OCI-LY7 (cell line): ENCODE results near the gene DHRS7. TPM values are rescaled to one million over a fixed set of nuclear protein-coding genes. Genes with fewer than 3 reads are reported as not detected.

Experiments used
- BruUV-seq: library from RNA; stranded (reverse); fragments of 400-500 nt; replicated peaks from 2 replicates; lab custom pipeline; 2021; lab: Mats Ljungman, UMichigan
- CTCF ChIA-PET: fragments of 300-600 bp; sonication (Branson Sonifier 250); formaldehyde crosslinking; loops from one replicate; lab custom pipeline; 2022; ENCODE audit warnings: antibody characterized with exemption; ENCODE audit not compliant: unreplicated experiment; lab: Charles Lee
- POLR2A ChIA-PET: fragments of 300-600 bp; sonication (Branson Sonifier 250); formaldehyde crosslinking; loops from one replicate; lab custom pipeline; 2022; ENCODE audit warnings: antibody characterized with exemption; lab: Charles Lee
- DNase-seq: peaks from one replicate; pipeline ENCODE4 v3.0.0-alpha.2; 2015; ENCODE audit warnings: low spot score
- H2AFZ ChIP-seq: fragments of 200-600 bp; sonication (generic), shearing (Covaris generic); 2 replicates; pipeline ENCODE4 v1.6.1; 2014; ENCODE audit warnings: mild to moderate bottlenecking, antibody characterized with exemption, low read length, moderate library complexity
- H3K27ac ChIP-seq: fragments of 200-600 bp; sonication (generic); 2 replicates; pipeline ENCODE4 v1.5.1; 2014; ENCODE audit warnings: mixed run types, low read depth, mild to moderate bottlenecking, moderate library complexity, low read length, inconsistent platforms; ENCODE audit not compliant: poor library complexity, severe bottlenecking
- H3K36me3 ChIP-seq: fragments of 200-600 bp; sonication (generic); 2 replicates; pipeline ENCODE4 v1.6.1; 2014; ENCODE audit warnings: mild to moderate bottlenecking, antibody characterized with exemption, low read length, moderate library complexity, mixed read lengths; ENCODE audit not compliant: insufficient read depth
- H3K4me1 ChIP-seq: fragments of 200-600 bp; sonication (generic); 2 replicates; pipeline ENCODE4 v1.5.1; 2014; ENCODE audit warnings: mild to moderate bottlenecking, low read length; ENCODE audit not compliant: insufficient read depth, poor library complexity, severe bottlenecking
- H3K4me2 ChIP-seq: fragments of 200-600 bp; sonication (generic); 2 replicates; pipeline ENCODE4 v1.6.1; 2014; ENCODE audit warnings: mild to moderate bottlenecking, low read length
- H3K4me3 ChIP-seq: fragments of 200-600 bp; sonication (generic); 2 replicates; pipeline ENCODE4 v1.5.1; 2014; ENCODE audit warnings: mild to moderate bottlenecking, low read depth, low read length; ENCODE audit not compliant: poor library complexity, severe bottlenecking
- H3K79me2 ChIP-seq: fragments of 200-600 bp; sonication (generic); 2 replicates; pipeline ENCODE4 v1.6.1; 2016; ENCODE audit warnings: low read depth, mild to moderate bottlenecking, low read length, moderate library complexity, mixed read lengths; ENCODE audit not compliant: insufficient read depth
- H3K9me2 ChIP-seq: fragments of 200-600 bp; sonication (generic); 2 replicates; pipeline ENCODE4 v1.6.1; 2016; ENCODE audit warnings: mild to moderate bottlenecking, low read length, mixed read lengths; ENCODE audit not compliant: insufficient read depth
- H3K9me3 ChIP-seq: fragments of 200-600 bp; sonication (generic); 2 replicates; pipeline ENCODE4 v1.6.1; 2014; ENCODE audit warnings: mild to moderate bottlenecking, mixed run types, low read length, mixed read lengths
- H4K20me1 ChIP-seq: fragments of 200-600 bp; sonication (generic); 2 replicates; pipeline ENCODE4 v1.6.1; 2014; ENCODE audit warnings: mild to moderate bottlenecking, antibody characterized with exemption, low read length, moderate library complexity, mixed read lengths; ENCODE audit not compliant: insufficient read depth
- EZH2phosphoT487 ChIP-seq: fragments of 200-600 bp; sonication (generic); IDR thresholded peaks from 2 replicates; pipeline ENCODE4 v1.6.1; 2018; ENCODE audit warnings: low read depth, borderline replicate concordance, mild to moderate bottlenecking, mixed run types, antibody characterized with exemption, low read length, moderate library complexity, mixed read lengths
- intact Hi-C: fragments of 100-400 bp; cut with micrococcal nuclease; formaldehyde crosslinking; loops from one replicate; pipeline ENCODE4 v1.10.0; 2022; ENCODE audit not compliant: unreplicated experiment
- total RNA-seq, 2 experiments: library from RNA; depleted of rRNA in 1 of 2; stranded (reverse); fragments of >200 nt in 1 of 2; shearing (Covaris generic) in 1 of 2; gene quantifications; 2 replicates each; pipeline ENCODE4 v1.2.3, GENCODE V29; 2014 to 2022
- TF ChIP-seq, protein P1 (sequence below): fragments of 200-600 bp; sonication (generic); conservative IDR thresholded peaks from 2 replicates; pipeline ENCODE4 v1.5.1; 2014; ENCODE audit warnings: mild to moderate bottlenecking, antibody characterized with exemption, low read length, moderate library complexity, mixed read lengths

DHRS7 gene
- total RNA-seq, 2 experiments from 2014 or later: 31.1 to 32.7 TPM

DNA sequence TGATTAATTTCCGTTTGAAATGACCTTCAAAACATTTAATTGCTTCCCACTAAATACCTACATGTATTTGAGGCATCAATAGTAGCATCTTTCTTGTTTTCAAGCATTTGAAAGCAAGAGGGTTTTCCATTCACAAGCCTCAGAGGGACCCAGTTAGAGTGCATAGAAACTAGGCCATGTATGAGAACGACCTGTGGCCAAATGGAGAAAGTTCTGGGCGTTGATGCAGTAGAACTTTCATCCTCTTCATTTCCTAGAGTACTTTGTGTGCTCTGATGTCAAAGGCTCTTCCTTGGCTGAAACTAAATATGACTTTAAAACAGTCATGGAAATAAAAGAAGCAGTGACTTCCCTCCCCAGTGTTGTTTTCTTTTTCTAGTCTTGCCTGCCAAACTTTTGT, 944 bp upstream of the DHRS7 start:
- DNase-seq: peak; percentile 54
- no peak for TF ChIP-seq EZH2phosphoT487
- TF ChIP-seq, protein P1, sequence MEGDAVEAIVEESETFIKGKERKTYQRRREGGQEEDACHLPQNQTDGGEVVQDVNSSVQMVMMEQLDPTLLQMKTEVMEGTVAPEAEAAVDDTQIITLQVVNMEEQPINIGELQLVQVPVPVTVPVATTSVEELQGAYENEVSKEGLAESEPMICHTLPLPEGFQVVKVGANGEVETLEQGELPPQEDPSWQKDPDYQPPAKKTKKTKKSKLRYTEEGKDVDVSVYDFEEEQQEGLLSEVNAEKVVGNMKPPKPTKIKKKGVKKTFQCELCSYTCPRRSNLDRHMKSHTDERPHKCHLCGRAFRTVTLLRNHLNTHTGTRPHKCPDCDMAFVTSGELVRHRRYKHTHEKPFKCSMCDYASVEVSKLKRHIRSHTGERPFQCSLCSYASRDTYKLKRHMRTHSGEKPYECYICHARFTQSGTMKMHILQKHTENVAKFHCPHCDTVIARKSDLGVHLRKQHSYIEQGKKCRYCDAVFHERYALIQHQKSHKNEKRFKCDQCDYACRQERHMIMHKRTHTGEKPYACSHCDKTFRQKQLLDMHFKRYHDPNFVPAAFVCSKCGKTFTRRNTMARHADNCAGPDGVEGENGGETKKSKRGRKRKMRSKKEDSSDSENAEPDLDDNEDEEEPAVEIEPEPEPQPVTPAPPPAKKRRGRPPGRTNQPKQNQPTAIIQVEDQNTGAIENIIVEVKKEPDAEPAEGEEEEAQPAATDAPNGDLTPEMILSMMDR: no peak
- BruUV-seq: no TSS peak
- POLR2A ChIA-PET: interaction anchor here (0.6 to 5.3 kb wide), 16 partner anchors 11 to 248 kb away, joined by 3 to 28 read pairs (median 4); partner anchors contain the start of gene PCNX4
- Histone ChIP-seq H3K9me3 (no peaks in the 10 kb centered on the region), H2AFZ (peak overlapping the region; percentile 90), H3K79me2 (peaks cover 14% of the 10 kb centered on the region; the same call in 1 of the 2 replicates), H3K9me2 (no peaks in the 10 kb centered on the region), H3K4me1 (peaks cover 28% of the 10 kb centered on the region), H4K20me1 (no peaks in the 10 kb centered on the region), H3K36me3 (peaks cover 6% of the 10 kb centered on the region), H3K27ac (peak overlapping the region; percentile 69), H3K4me2 (peak overlapping the region; percentile 82), H3K4me3 (peak overlapping the region; percentile 70)
- intact Hi-C loops: loop anchor here (5.0 kb wide), 1 partner anchor 224 kb away; no protein-coding TSS in a partner anchor
- CTCF ChIA-PET: interaction anchor here (1.0 to 1.5 kb wide), 2 partner anchors 181 to 202 kb away, joined by 3 to 6 read pairs; no protein-coding TSS in a partner anchor

DNA sequence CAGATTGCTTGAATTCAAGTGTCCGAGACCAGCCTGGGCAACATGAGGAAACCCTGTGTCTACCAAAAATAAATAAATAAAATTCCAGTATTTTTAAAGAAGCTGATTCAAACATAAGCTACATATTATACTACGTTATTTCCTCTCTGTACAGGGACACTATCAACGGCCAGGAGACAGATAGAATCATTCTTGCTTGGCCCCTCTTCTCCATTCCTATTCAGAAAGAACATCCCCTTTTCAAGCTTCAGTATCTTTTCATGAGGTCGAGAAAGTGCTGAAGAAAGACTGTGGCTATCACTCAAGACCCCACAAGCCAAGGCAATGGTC, 314 bp upstream of the DHRS7 start:
- peak overlapping the region; percentile 90 for H2AFZ ChIP-seq
- H3K4me3 ChIP-seq: peak overlapping the region; percentile 70
- peak; percentile 24 for DNase-seq
- H3K9me2 ChIP-seq: no peaks in the 10 kb centered on the region
- H4K20me1 ChIP-seq: no peaks in the 10 kb centered on the region
- ChIA-PET CTCF (interaction anchor here (0.6 to 1.5 kb wide), 4 partner anchors 18 to 201 kb away, joined by 3 to 6 read pairs (median 3); no protein-coding TSS in a partner anchor), POLR2A (interaction anchor here (0.8 to 5.3 kb wide), 18 partner anchors 10 to 221 kb away, joined by 3 to 28 read pairs (median 4); partner anchors contain the start of gene PCNX4)
- peak overlapping the region; percentile 82 for H3K4me2 ChIP-seq
- H3K9me3 ChIP-seq: no peaks in the 10 kb centered on the region
- intact Hi-C loops: loop anchor here (1.0 to 5.0 kb wide), 4 partner anchors 74 to 223 kb away; partner anchors contain the start of gene PCNX4
- TF ChIP-seq EZH2phosphoT487: no peak
- TF ChIP-seq, protein P1: peak; percentile 75
- H3K36me3 ChIP-seq: peaks cover 6% of the 10 kb centered on the region
- H3K4me1 ChIP-seq: peaks cover 28% of the 10 kb centered on the region
- no TSS peak for BruUV-seq
- peak overlapping the region; percentile 69 for H3K27ac ChIP-seq
- H3K79me2 ChIP-seq: peaks cover 14% of the 10 kb centered on the region; the same call in 1 of the 2 replicates

DNA sequence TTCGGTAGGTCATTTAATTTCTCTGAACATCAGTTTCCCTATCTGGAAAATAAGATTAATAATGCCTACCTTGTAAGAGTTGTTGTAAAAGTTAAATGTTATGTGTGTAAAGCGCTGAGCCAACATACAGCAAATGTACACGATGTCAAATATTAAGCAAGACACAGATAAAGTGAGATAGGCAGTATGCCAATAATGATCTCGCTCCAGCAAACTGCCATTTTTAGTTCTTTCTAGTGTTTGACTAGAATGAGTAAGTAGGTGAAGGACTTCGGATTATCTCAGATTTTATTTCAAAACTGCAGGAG, 840 bp downstream of the DHRS7 start:
- CTCF ChIA-PET: interaction anchor here (0.6 to 1.0 kb wide), 2 partner anchors 19 to 1145 kb away, joined by 3 to 4 read pairs; no protein-coding TSS in a partner anchor
- intact Hi-C loops: no loop called here
- POLR2A ChIA-PET: interaction anchor here (0.6 to 5.3 kb wide), 7 partner anchors 9 to 199 kb away, joined by 3 to 28 read pairs (median 6); partner anchors contain the start of gene PCNX4
- peak overlapping the region; percentile 69 for H3K27ac ChIP-seq
- H3K9me3 ChIP-seq: no peaks in the 10 kb centered on the region
- H3K4me3 ChIP-seq: peak overlapping the region; percentile 70
- H4K20me1 ChIP-seq: no peaks in the 10 kb centered on the region
- peaks cover 28% of the 10 kb centered on the region for H3K4me1 ChIP-seq
- H3K9me2 ChIP-seq: no peaks in the 10 kb centered on the region
- BruUV-seq: no TSS peak
- no peak for DNase-seq
- TF ChIP-seq, protein P1: no peak
- TF ChIP-seq EZH2phosphoT487: no peak
- H3K79me2 ChIP-seq: peaks cover 14% of the 10 kb centered on the region; the same call in 1 of the 2 replicates
- peak overlapping the region; percentile 90 for H2AFZ ChIP-seq
- peaks cover 6% of the 10 kb centered on the region for H3K36me3 ChIP-seq
- peak overlapping the region; percentile 82 for H3K4me2 ChIP-seq
